Activated T-helper 17 cell treated with anti-CD3 and anti-CD28 coated beads, Interleukin-2, amount 50 U/mL, for 72 hours (primary cell): ENCODE measurements around the gene SCAMP5. TPM values are rescaled to one million over a fixed set of nuclear protein-coding genes. Genes with fewer than 3 reads are reported as not detected.

Experiments used
- ATAC-seq: fragments of 150-1000 bp; cut with Tn5 transposase; replicated peaks from 2 replicates; pipeline ENCODE4 v1.10.0; 2021; ENCODE audit warnings: mild to moderate bottlenecking, moderate library complexity
- H3K27ac Mint-ChIP-seq: one replicate; pipeline ENCODE4 v1.8.0; 2022; ENCODE audit warnings: mixed read lengths
- H3K27me3 Mint-ChIP-seq: one replicate; pipeline ENCODE4 v1.8.0; 2022; ENCODE audit warnings: mixed read lengths
- H3K36me3 Mint-ChIP-seq: one replicate; pipeline ENCODE4 v1.8.0; 2022; ENCODE audit warnings: low read depth, mild to moderate bottlenecking, mixed read lengths
- H3K4me1 Mint-ChIP-seq: one replicate; pipeline ENCODE4 v1.8.0; 2022; ENCODE audit warnings: mixed read lengths
- H3K4me3 Mint-ChIP-seq: one replicate; pipeline ENCODE4 v1.8.0; 2022; ENCODE audit warnings: mild to moderate bottlenecking, mixed read lengths
- H3K9me3 Mint-ChIP-seq: one replicate; pipeline ENCODE4 v1.8.0; 2022; ENCODE audit warnings: mixed read lengths
- total RNA-seq, 2 donors: library from RNA; stranded (reverse); gene quantifications; one replicate each; pipeline ENCODE4 v1.2.3, GENCODE V29; 2022

SCAMP5 gene, protein sequence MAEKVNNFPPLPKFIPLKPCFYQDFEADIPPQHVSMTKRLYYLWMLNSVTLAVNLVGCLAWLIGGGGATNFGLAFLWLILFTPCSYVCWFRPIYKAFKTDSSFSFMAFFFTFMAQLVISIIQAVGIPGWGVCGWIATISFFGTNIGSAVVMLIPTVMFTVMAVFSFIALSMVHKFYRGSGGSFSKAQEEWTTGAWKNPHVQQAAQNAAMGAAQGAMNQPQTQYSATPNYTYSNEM
- total RNA-seq = 1 to 10 TPM; 5.1 to 5.3 TPM

DNA sequence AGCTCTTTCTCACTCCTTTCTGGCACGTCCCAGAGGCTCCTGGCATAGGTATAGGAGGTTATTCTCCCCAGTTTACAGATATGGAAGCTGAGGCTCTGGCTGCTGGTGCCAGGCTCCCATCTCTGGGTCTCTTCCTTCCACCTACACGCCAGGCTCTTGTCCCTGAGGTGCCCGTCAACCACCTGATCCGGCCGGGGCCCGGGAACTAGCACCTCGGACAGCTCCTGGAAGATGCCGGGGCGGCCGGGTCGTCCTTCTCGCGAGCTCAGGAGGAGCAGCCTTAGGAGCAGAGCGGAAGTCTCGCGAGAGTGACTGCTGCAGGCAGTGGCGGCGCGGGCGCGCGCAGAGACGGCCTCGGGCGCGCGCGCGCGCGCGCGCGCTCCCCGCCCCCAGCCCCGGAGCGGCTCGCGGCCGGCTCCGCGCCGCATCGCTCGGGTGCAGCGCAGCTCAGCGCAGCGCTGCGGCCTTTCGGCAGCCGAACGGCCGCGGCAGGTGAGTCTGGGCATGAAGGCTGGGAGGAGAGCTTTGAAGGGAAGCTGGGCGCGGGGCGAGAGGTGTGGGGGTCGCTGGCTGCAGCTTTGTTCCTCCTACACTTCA, at the start of gene SCAMP5:
Gene SCAMP5, plus strand, starts transcription at position 382 of the 597 bp plus-strand sequence. CDS start 16,277 bp downstream, outside the sequence.
- Mint-ChIP-seq H3K27me3 (peaks cover 16% of the 10 kb centered on the region), H3K36me3 (no peaks in the 10 kb centered on the region), H3K4me3 (peak within 1 kb of the TSS; percentile 91), H3K4me1 (peaks cover 24% of the 10 kb centered on the region), H3K27ac (peak within 1 kb of the TSS; percentile 87), H3K9me3 (no peaks in the 10 kb centered on the region)
- ATAC-seq = peak; percentile 98

DNA sequence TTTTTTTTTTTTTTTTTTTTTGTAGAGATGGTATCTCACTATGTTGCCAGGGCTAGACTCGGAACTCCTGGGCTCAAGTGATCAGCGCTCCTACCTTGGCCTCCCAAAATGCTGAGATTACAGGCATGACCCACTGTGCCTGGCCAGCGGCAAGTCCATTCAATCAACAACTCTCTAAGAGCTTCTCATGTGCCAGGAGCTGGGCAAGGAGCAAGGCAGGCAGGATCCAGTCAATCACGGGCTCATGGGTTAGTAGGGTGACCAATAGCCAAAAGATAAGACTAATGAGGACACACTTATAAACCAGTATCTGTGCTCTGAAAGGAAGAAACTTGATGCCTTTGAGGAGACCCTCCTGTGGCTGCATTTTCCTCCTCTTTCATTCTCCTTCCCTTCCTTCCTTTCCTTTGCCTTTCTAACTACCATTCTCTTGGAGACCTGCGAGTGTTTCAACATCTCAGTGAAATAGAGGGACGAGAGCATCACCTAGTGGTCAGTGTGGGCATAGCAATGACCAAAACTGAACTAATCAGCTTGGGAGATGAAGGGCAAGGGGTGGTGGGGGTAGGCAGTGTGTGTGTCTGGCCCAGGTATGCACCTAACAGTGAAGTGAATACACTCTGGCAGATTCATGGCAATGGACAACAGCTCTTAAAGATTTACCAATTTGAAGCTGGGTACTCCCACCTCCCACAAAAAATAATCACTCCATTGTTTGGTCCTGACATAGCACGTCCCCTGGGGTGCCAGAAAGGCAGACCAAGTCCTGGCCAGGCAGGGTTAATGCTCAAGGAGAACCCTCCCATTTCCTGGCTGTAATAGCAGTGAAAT, 45.1 kb upstream of the SCAMP5 start:
- no peaks in the 10 kb centered on the region for H3K9me3 Mint-ChIP-seq

DNA sequence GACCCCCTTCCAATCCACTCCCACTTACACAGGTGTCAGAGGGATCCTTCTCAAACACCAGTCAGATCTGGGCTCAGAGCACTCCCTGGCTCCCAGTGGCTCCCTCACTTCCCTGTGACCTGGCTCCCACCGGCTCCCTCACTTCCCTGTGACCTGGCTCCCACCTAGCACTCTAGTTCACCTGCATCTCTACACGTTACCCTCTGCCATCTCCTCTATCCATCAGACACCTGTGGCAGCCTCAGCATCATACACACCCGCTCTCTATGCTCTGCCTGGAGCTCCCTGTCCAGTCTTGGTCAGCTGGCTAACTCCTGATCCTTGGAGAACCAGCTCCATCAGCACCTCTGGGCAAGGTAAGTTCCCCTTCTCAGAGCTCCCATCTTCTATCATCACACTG, 44.4 kb upstream of the SCAMP5 start:
- H3K27ac Mint-ChIP-seq = no peak overlapping the region
- H3K4me3 Mint-ChIP-seq = no peak overlapping the region
- no peaks in the 10 kb centered on the region for H3K36me3 Mint-ChIP-seq
- H3K9me3 Mint-ChIP-seq = no peaks in the 10 kb centered on the region
- ATAC-seq = no peak
- no peaks in the 10 kb centered on the region for H3K4me1 Mint-ChIP-seq
- H3K27me3 Mint-ChIP-seq = no peaks in the 10 kb centered on the region

More for the DNA sequence above, 45.1 kb upstream of the SCAMP5 start:
- Mint-ChIP-seq H3K36me3 (no peaks in the 10 kb centered on the region), H3K4me3 (no peak overlapping the region), H3K27ac (no peak overlapping the region), H3K4me1 (no peaks in the 10 kb centered on the region), H3K27me3 (no peaks in the 10 kb centered on the region)
- ATAC-seq = peak; percentile 84

DNA sequence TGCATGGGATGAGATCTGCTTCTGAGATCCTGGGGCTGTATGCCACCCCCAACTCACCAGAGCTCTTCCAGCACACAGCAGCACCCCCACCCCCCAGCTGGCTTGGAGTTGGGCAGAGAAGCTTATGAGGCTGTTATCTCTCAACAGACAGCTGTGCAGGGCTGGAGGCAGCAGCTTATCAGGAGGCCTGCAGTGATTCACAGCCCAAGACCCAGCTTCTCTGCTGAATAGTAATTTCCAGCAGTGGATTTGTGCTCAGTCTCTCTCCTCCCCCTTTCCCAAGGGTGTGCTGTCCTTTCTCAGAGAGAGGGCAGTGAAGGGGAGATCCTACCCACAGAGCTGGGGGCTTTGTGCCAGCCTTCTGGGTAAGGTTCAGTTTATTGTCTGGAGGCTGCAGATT, 40.8 kb upstream of the SCAMP5 start:
- H3K9me3 Mint-ChIP-seq = no peaks in the 10 kb centered on the region
- H3K27ac Mint-ChIP-seq = no peak overlapping the region
- no peaks in the 10 kb centered on the region for H3K36me3 Mint-ChIP-seq
- no peaks in the 10 kb centered on the region for H3K4me1 Mint-ChIP-seq
- ATAC-seq = no peak
- peaks cover 13% of the 10 kb centered on the region for H3K27me3 Mint-ChIP-seq
- H3K4me3 Mint-ChIP-seq = peak overlapping the region; percentile 48

DNA sequence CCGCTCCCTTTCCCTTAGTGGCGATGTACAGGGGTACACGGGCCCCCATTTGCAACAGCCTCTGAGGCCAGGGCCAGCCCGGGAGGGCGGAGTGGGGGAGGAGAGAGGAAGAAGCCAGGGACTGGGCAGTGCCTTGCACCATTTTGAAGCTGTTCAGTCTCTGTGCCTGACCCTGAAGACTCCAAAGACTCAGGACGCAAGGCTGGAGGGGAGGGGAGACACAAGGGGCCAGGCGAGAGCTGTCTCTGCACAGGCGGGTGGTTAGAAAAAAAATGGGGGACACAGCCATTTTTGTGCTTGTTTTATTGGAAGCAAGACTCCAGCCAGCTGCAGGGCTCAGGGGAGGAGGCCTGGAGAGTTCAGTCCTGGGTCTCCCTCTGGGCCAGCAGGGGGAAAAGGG, 40.3 kb upstream of the SCAMP5 start:
- no peak for ATAC-seq
- no peak overlapping the region for H3K27ac Mint-ChIP-seq
- peaks cover 15% of the 10 kb centered on the region for H3K27me3 Mint-ChIP-seq
- no peaks in the 10 kb centered on the region for H3K36me3 Mint-ChIP-seq
- peak overlapping the region; percentile 48 for H3K4me3 Mint-ChIP-seq
- no peaks in the 10 kb centered on the region for H3K4me1 Mint-ChIP-seq
- no peaks in the 10 kb centered on the region for H3K9me3 Mint-ChIP-seq

DNA sequence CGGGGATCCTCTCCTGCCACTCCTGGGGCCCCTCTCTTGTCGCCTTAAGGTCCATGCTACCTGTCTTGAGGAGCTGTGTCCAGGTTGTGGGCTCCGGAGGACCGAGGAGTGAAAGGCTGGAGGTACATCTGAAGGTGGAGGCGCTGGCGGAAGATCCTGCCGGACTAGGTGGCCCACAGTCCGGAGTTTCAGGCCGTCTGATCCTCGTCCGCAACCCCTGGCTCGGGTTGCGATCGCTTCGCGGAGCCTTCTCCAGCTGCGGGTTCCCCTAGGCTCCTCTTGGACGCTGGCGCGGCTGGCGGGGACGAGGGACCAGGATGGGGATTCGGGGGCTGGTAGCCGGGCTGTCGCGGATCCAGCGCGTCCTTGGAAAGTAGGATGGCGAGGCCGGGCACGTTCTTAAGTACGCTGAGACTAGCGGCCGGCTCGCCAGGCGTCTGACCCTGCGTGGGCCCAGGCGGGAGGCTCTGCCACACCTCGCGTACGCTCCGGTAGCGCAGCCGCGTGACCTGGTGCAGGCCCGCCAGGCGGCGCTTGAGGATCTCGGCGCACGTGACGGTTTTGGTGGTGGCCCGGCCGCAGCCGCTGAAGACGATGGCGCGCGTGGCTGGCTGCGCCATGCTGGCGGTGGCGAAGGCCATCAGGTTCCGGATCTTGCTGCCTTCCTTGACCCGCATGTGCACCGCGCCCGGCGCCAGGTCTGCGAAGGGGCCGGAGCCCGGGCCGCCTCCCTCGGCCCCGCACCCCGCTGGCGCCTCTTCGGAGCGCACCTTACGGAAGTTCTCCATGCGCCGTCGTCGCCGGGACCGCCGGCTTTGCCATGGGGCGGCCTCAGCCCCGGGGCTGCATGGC, 39.3 kb upstream of the SCAMP5 start:
- ATAC-seq = peak; percentile 43
- peaks cover 2% of the 10 kb centered on the region for H3K4me1 Mint-ChIP-seq
- H3K27ac Mint-ChIP-seq = no peak overlapping the region
- no peaks in the 10 kb centered on the region for H3K36me3 Mint-ChIP-seq
- peak overlapping the region; percentile 48 for H3K4me3 Mint-ChIP-seq
- H3K27me3 Mint-ChIP-seq = peaks cover 15% of the 10 kb centered on the region
- H3K9me3 Mint-ChIP-seq = no peaks in the 10 kb centered on the region

DNA sequence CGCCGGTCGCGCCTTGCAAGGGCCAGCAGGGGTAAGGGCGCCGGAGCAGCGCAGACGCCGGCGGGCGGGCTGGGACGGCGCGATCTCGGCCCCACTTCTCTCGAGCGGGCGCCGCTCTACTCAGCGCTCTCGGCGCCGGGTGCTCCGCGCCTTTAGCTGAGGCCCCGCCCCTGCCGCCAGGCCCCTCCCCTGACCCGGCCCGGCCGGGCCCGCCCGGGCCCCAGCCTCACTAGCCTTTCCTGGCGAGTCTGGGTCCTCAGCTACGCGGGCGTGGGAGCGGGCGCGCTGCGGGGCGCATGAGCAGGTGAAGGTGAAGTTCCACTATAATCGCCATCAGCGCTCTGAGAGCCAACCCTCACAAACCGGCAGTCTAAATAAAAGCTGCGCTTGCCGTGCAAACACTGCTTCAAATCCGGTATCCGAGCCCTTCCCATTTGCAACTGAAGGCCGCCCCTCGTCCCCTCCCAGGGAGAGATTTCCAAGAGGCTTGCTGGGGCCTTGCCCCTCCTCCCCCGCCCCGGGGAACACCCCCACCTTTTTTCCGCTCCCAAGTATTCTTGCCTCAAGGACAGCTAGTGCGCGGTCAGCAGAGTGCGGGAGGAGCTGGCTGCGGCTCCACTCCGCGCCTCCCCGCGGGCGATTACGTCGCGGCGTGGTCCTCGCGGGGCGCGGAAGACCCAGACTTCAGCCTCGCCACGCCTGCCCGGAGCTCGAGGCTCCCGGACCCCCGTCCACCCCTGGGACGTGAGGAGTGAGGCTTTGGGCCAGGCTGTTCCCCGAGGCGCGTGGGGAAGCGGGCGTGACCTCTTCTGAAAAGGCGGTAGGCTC, 38.5 kb upstream of the SCAMP5 start, which contains the start of gene RPP25:
Gene RPP25, minus strand, starts transcription at position 125 of the 828 bp plus-strand sequence. CDS start 189 bp downstream, outside the sequence.
- ATAC-seq = peak; percentile 84
- H3K36me3 Mint-ChIP-seq = no peaks in the 10 kb centered on the region
- peaks cover 9% of the 10 kb centered on the region for H3K4me1 Mint-ChIP-seq
- H3K9me3 Mint-ChIP-seq = no peaks in the 10 kb centered on the region
- H3K4me3 Mint-ChIP-seq = peak within 1 kb of the TSS; percentile 61
- peaks cover 15% of the 10 kb centered on the region for H3K27me3 Mint-ChIP-seq
- no peak within 1 kb of the TSS for H3K27ac Mint-ChIP-seq

DNA sequence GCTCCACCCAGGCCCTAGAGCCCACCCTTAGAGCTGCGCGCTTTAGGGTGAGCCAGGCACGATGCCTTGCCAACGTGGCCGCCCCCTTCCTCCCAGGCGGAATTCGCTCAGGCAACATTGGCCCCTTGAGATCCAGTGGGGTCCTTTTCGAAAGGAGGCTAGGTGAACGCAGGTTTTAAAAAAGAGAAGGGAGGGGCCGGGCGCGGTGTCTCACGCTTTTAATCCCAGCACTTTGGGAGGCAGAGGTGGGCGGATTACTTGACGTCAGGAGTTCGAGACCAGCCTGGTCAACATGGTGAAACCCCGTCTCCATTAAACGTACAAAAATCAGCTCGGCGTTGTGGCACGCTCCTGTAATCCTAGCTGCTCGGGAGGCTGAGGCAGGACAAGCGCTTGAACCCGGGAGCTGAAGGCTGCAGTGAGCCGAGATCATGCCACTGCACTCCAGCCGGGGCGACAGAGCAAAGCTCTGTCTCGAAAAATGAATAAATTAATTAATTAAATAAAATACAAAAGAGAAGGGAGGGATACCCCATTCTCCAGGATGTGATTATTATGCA, 37.8 kb upstream of the SCAMP5 start:
- Mint-ChIP-seq H3K4me1 (peaks cover 9% of the 10 kb centered on the region), H3K9me3 (no peaks in the 10 kb centered on the region), H3K27ac (no peak overlapping the region), H3K27me3 (peaks cover 15% of the 10 kb centered on the region), H3K36me3 (no peaks in the 10 kb centered on the region), H3K4me3 (peak overlapping the region; percentile 61)
- ATAC-seq = no peak

DNA sequence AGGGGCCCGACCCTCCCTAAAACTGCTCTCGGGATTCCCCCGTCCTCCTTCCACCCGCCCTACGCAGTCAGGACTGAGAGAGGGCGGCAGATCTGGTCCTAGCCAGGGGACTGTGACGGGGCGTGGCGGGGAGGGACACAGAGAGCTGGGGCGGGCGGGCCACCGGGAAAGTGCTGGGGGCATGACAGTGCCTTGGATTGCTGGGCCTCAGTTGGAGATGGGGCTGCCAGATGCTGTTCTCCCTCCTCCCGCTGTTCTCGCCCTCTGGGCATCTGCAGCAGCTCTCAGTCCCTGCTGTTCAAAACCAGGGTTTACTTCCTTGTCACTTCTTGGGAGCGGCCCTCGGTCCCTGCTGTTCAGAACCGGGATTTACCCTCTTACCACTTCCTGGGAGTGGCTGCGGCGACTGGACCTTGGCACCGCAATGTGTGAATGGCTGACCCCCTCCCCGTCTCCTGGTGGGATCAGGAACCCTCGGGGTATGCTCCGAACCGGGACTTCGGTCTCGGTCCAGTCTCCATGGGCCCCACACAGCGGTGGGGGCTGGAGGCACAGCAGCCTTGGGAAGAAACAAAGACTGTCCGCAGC, 36.9 kb upstream of the SCAMP5 start:
- Mint-ChIP-seq H3K4me1 (peaks cover 9% of the 10 kb centered on the region), H3K9me3 (no peaks in the 10 kb centered on the region), H3K27ac (no peak overlapping the region), H3K27me3 (peaks cover 15% of the 10 kb centered on the region), H3K4me3 (peak overlapping the region; percentile 61), H3K36me3 (no peaks in the 10 kb centered on the region)
- no peak for ATAC-seq

DNA sequence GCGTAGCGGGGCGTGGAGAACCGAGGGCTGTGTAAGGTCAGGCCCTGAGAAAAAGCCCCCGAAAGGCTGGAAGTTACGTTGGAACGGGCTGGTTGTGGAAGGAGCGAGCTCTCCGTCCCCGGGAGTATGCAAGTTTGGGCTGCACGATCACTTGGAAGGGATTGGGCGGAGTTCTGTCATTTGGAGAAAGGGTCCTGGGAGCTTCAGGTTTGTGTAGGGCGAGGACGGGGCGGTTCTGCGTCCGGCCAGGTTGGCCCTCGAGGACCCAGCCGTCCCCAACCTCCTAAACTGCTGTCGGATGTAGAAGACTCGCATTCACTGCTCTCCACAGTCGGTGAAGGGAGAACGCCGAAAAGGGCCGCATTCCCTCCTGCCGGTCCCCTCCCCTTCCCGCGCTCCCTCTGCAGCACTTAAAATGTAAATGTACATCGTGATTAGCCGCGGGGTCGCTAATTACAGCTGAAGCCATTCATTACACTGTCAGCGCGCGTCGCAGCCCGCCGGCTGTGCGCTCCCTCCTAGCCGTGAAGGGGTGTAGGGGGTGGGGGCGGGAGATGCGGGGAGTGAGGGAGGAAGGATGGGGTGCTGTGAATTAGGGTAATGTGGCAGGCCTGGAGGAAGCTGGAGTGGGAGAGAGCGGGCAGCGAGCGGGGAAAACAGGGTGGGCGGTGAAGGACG, 36.3 kb upstream of the SCAMP5 start:
- H3K27ac Mint-ChIP-seq = no peak overlapping the region
- ATAC-seq = no peak
- no peaks in the 10 kb centered on the region for H3K36me3 Mint-ChIP-seq
- peaks cover 15% of the 10 kb centered on the region for H3K27me3 Mint-ChIP-seq
- H3K9me3 Mint-ChIP-seq = no peaks in the 10 kb centered on the region
- peaks cover 9% of the 10 kb centered on the region for H3K4me1 Mint-ChIP-seq
- H3K4me3 Mint-ChIP-seq = peak overlapping the region; percentile 61

DNA sequence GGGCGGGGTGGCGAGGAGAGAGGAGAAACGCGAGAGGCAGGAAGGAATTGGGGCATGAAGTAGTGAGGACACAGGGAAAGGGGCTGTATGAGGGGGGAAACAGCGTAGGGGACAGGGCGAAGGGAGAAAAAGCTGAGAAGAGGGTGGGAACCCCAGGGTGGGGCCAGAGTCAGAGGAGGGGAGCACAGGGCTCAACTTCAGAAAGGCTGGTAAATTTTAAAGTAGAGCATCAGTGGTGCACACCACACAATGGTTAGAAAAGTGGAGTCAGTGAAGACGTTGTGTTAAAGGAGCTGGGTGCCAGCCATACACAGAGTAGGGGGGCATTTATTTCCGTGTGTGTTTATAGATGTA, 35.8 kb upstream of the SCAMP5 start:
- Mint-ChIP-seq H3K27ac (no peak overlapping the region), H3K4me1 (peaks cover 9% of the 10 kb centered on the region), H3K9me3 (no peaks in the 10 kb centered on the region), H3K4me3 (peak overlapping the region; percentile 61), H3K27me3 (peaks cover 15% of the 10 kb centered on the region), H3K36me3 (no peaks in the 10 kb centered on the region)
- ATAC-seq = no peak

DNA sequence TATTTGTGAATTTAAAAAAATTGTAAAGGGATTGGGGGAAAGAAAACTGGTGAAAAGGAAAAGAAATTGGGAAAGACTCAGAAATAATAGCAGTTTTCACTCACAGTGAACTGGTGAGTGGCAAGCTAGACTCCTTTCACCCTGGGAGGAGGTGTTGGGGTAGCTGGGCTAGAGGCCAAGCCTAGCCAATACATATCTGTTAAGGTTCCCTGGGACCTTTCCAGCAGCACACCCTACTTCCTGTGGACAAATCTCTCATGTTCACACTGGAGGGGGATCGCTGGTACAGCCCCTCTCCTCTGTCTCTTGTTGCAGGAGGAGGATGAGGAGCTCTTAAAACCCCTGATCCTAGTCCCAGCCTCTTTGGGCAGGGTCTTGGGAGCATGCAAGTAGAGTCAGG, 35.1 kb upstream of the SCAMP5 start:
- H3K4me3 Mint-ChIP-seq = peak overlapping the region; percentile 58
- peaks cover 9% of the 10 kb centered on the region for H3K4me1 Mint-ChIP-seq
- ATAC-seq = no peak
- no peaks in the 10 kb centered on the region for H3K36me3 Mint-ChIP-seq
- H3K27ac Mint-ChIP-seq = peak overlapping the region; percentile 80
- H3K9me3 Mint-ChIP-seq = no peaks in the 10 kb centered on the region
- H3K27me3 Mint-ChIP-seq = peaks cover 15% of the 10 kb centered on the region
